Keratinocyte (primary cell): ENCODE measurements around the gene MYO16. TPM values are rescaled to one million over a fixed set of nuclear protein-coding genes. Genes with fewer than 3 reads are reported as not detected.

Experiments used
- DNase-seq: peaks from one replicate; pipeline ENCODE4 v3.0.0-alpha.2; 2011; ENCODE audit warnings: low read depth, missing footprints, low spot score
- FAIRE-seq: peaks from 2 replicates; lab custom pipeline; 2011; peaks lifted over from hg19 to GRCh38; lab: Jason Lieb, UNC
- H2AFZ ChIP-seq: 2 replicates; pipeline ENCODE4 v1.6.0; 2012; ENCODE audit warnings: low read length, control low read depth, inconsistent platforms; ENCODE audit not compliant: control insufficient read depth
- H3K27ac ChIP-seq: 2 replicates; pipeline ENCODE4 v1.5.1; 2011; ENCODE audit warnings: low read length; ENCODE audit not compliant: control insufficient read depth, insufficient read depth
- H3K27me3 ChIP-seq: 3 replicates; pipeline ENCODE4 v1.6.0; 2011; ENCODE audit warnings: low read length; ENCODE audit not compliant: control insufficient read depth, insufficient read depth; ENCODE audit errors: extremely low read depth
- H3K36me3 ChIP-seq, 2 experiments: 2 replicates in 1 of 2; 3 replicates in 1 of 2; pipeline ENCODE4 v1.5.1; 2011; ENCODE audit warnings: low read length in 2 of 2, mild to moderate bottlenecking in 1 of 2; ENCODE audit not compliant: control insufficient read depth in 2 of 2, insufficient read depth in 2 of 2; ENCODE audit errors: extremely low read depth in 1 of 2
- H3K4me1 ChIP-seq: 3 replicates; pipeline ENCODE4 v1.5.1; 2011; ENCODE audit warnings: low read length; ENCODE audit not compliant: control insufficient read depth, insufficient read depth; ENCODE audit errors: extremely low read depth
- H3K4me2 ChIP-seq: 3 replicates; pipeline ENCODE4 v1.6.0; 2011; ENCODE audit warnings: low read depth, low read length; ENCODE audit not compliant: control insufficient read depth, insufficient read depth; ENCODE audit errors: extremely low read depth
- H3K4me3 ChIP-seq, 3 experiments: fragments of 200-600 bp in 1 of 3; sonication (generic) in 1 of 3; 2 replicates in 2 of 3; 3 replicates in 1 of 3; pipeline ENCODE4 v1.5.1; 2011 to 2016; ENCODE audit warnings: low read length in 3 of 3, mild to moderate bottlenecking in 3 of 3, control low read depth in 2 of 3, inconsistent platforms in 1 of 3, low read depth in 1 of 3, mixed read lengths in 1 of 3, mixed run types in 1 of 3, moderate library complexity in 1 of 3; ENCODE audit not compliant: control insufficient read depth in 2 of 3, insufficient read depth in 2 of 3; ENCODE audit errors: extremely low read depth in 1 of 3
- H3K79me2 ChIP-seq: 2 replicates; pipeline ENCODE4 v1.6.0; 2012; ENCODE audit warnings: low read length; ENCODE audit not compliant: control insufficient read depth, insufficient read depth
- H3K9ac ChIP-seq: 3 replicates; pipeline ENCODE4 v1.6.0; 2011; ENCODE audit warnings: low read length; ENCODE audit not compliant: control insufficient read depth, insufficient read depth; ENCODE audit errors: extremely low read depth
- H3K9me1 ChIP-seq: 3 replicates; pipeline ENCODE4 v1.6.0; 2011; ENCODE audit warnings: low read length; ENCODE audit not compliant: control insufficient read depth, insufficient read depth; ENCODE audit errors: extremely low read depth
- H3K9me3 ChIP-seq: 2 replicates; pipeline ENCODE4 v1.5.1; 2012; ENCODE audit warnings: low read depth, low read length; ENCODE audit not compliant: control insufficient read depth
- H4K20me1 ChIP-seq: 3 replicates; pipeline ENCODE4 v1.6.0; 2011; ENCODE audit warnings: low read length; ENCODE audit not compliant: control insufficient read depth, insufficient read depth; ENCODE audit errors: extremely low read depth
- EZH2 ChIP-seq: IDR thresholded peaks from one replicate; pipeline ENCODE4 v1.6.1; 2012; ENCODE audit warnings: inconsistent platforms, mild to moderate bottlenecking, low read length, moderate library complexity
- dilution Hi-C: fragments of 300-500 bp; cut with MboI; formaldehyde crosslinking; loops from one replicate; pipeline ENCODE4 v1.7.0; 2020; ENCODE audit warnings: low sequenced_read_pairs; ENCODE audit not compliant: extremely low pct_ligation_motif_present
- polyA plus RNA-seq, 5 experiments: library from polyadenylated mRNA; depleted of rRNA in 3 of 5; stranded (reverse) in 3 of 5; stranded (forward) in 1 of 5; unstranded in 1 of 5; fragments of >200 nt; gene quantifications; 1 replicate in 1 of 5; 2 replicates in 3 of 5; 3 replicates in 1 of 5; pipeline versions ENCODE4 v1.2.1 to v1.2.3, GENCODE V29; 2011 to 2012; ENCODE audit warnings: missing spikeins in 2 of 5, low read depth in 1 of 5, low replicate concordance in 1 of 5
- TF ChIP-seq, protein P1 (sequence below), 3 experiments: IDR thresholded peaks in 1 of 3; conservative IDR thresholded peaks in 1 of 3; optimal IDR thresholded peaks in 1 of 3; 2 replicates in 2 of 3; 3 replicates in 1 of 3; pipeline versions ENCODE3 to v1.5.1; 2011; ENCODE audit warnings: low read length in 3 of 3, mild to moderate bottlenecking in 3 of 3, moderate library complexity in 2 of 3, control low read depth in 1 of 3, inconsistent platforms in 1 of 3; ENCODE audit not compliant: insufficient read depth in 2 of 3; ENCODE audit errors: extremely low read depth in 1 of 3

The MYO16 gene
- polyA plus RNA-seq, 1 donor (not counting 4 experiments of a cell fraction or from before 2014, with no cell fraction given) = 0.08 TPM

DNA sequence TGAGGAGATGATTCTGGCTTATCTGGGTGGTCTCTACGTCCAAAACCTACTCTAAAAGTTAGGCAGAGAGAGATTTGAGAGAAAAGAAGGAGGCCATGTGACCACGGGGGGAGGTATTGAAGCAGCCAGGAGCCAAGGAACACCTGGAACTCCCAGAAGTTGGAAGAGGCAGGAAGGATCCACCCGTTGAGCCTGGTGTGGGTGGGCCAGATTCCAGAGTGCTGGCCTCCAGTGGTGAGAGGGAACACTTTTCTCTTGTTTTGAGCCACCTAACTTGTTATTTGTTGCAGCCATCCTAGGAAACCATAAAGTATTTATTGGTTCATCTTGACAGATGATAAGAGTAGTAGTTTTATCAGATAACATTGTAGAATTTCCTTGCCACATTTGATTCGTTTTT lies 396.9 kb downstream of the MYO16 start:
- H2AFZ ChIP-seq = peak overlapping the region; percentile 4
- H3K4me1 ChIP-seq = no peaks in the 10 kb centered on the region
- no peaks in the 10 kb centered on the region for H3K36me3 ChIP-seq
- no peak overlapping the region for H3K9ac ChIP-seq
- H3K4me2 ChIP-seq = no peak overlapping the region
- H3K27me3 ChIP-seq = no peaks in the 10 kb centered on the region
- no peaks in the 10 kb centered on the region for H4K20me1 ChIP-seq
- H3K9me1 ChIP-seq = no peaks in the 10 kb centered on the region
- no peak overlapping the region for H3K4me3 ChIP-seq
- H3K9me3 ChIP-seq = no peaks in the 10 kb centered on the region
- FAIRE-seq (no peak), DNase-seq (no peak)
- no peaks in the 10 kb centered on the region for H3K79me2 ChIP-seq
- dilution Hi-C loops = no loop called here
- no peak for TF ChIP-seq EZH2
- TF ChIP-seq, protein P1, sequence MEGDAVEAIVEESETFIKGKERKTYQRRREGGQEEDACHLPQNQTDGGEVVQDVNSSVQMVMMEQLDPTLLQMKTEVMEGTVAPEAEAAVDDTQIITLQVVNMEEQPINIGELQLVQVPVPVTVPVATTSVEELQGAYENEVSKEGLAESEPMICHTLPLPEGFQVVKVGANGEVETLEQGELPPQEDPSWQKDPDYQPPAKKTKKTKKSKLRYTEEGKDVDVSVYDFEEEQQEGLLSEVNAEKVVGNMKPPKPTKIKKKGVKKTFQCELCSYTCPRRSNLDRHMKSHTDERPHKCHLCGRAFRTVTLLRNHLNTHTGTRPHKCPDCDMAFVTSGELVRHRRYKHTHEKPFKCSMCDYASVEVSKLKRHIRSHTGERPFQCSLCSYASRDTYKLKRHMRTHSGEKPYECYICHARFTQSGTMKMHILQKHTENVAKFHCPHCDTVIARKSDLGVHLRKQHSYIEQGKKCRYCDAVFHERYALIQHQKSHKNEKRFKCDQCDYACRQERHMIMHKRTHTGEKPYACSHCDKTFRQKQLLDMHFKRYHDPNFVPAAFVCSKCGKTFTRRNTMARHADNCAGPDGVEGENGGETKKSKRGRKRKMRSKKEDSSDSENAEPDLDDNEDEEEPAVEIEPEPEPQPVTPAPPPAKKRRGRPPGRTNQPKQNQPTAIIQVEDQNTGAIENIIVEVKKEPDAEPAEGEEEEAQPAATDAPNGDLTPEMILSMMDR (optimal IDR thresholded peaks at IDR 0.05 in 1 of 3, IDR thresholded peaks at IDR 0.05 in 1 of 3, conservative IDR thresholded peaks at IDR 0.05 in 1 of 3; ENCODE audit: extremely low read depth in 1 of 3, insufficient read depth in 2 of 3, low read length in 3 of 3) = no peak
- no peak overlapping the region for H3K27ac ChIP-seq

DNA sequence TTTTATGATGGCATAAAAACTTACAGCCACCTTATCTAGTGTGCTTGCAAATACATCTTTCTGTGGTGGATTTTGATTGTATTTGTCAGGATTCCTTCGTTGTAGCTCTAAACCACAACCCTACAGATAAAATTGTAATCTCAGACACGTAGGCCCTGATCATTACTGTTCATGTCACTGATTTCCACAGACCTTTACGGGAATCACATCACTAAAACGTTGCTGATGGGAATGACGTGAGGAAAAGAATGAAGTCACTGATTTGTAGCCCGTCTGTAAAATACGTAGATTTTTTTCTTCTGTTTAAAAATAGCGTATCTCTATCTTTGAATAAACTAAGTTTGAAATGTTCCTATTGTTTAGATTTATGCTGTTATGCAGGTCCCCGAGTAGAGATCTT lies 399.2 kb downstream of the MYO16 start:
- dilution Hi-C loops = no loop called here
- H3K9me3 ChIP-seq = no peaks in the 10 kb centered on the region
- H3K27ac ChIP-seq = no peak overlapping the region
- no peak overlapping the region for H3K9ac ChIP-seq
- FAIRE-seq = no peak
- no peaks in the 10 kb centered on the region for H3K79me2 ChIP-seq
- no peak for TF ChIP-seq EZH2
- TF ChIP-seq, protein P1 (optimal IDR thresholded peaks at IDR 0.05 in 1 of 3, IDR thresholded peaks at IDR 0.05 in 1 of 3, conservative IDR thresholded peaks at IDR 0.05 in 1 of 3; ENCODE audit: extremely low read depth in 1 of 3, insufficient read depth in 2 of 3, low read length in 3 of 3) = no peak
- no peaks in the 10 kb centered on the region for H3K4me1 ChIP-seq
- no peak overlapping the region for H3K4me2 ChIP-seq
- no peaks in the 10 kb centered on the region for H3K27me3 ChIP-seq
- no peak for DNase-seq
- no peaks in the 10 kb centered on the region for H4K20me1 ChIP-seq
- no peak overlapping the region for H3K4me3 ChIP-seq
- no peaks in the 10 kb centered on the region for H3K36me3 ChIP-seq
- H3K9me1 ChIP-seq = no peaks in the 10 kb centered on the region
- no peak overlapping the region for H2AFZ ChIP-seq
